Heart right ventricle (tissue), 16 donors: ENCODE results near the gene SCGB3A2. TPM values are rescaled to one million over a fixed set of nuclear protein-coding genes. Genes with fewer than 3 reads are reported as not detected.

Experiments
- ATAC-seq, 8 donors: fragments of 200-7000 bp; cut with Tn5 transposase; one replicate each; pipeline ENCODE4 v1.9.1; 2020; ENCODE audit warnings: mild to moderate bottlenecking in 8 of 8, moderate library complexity in 8 of 8, moderate number of reproducible peaks in 1 of 8
- DNase-seq, 2 donors: peaks; one replicate each; pipeline ENCODE4 v3.0.0-alpha.2; 2020
- H3K27ac ChIP-seq, 10 donors: fragments of 200-600 bp; sonication (generic) in 2 of 10; one replicate each; pipeline versions ENCODE4 v1.5.0 to v1.8.0; 2020 to 2022; ENCODE audit warnings: mild to moderate bottlenecking in 3 of 10
- H3K27me3 ChIP-seq, 7 donors: fragments of 200-600 bp; one replicate each; pipeline ENCODE4 v1.8.0; 2021 to 2022; ENCODE audit warnings: mild to moderate bottlenecking in 2 of 7
- H3K36me3 ChIP-seq, 9 donors: fragments of 200-600 bp; sonication (generic) in 1 of 9; one replicate each; pipeline versions ENCODE4 v1.5.0 to v1.8.0; 2020 to 2022; ENCODE audit warnings: mild to moderate bottlenecking in 2 of 9
- H3K4me1 ChIP-seq, 9 donors: fragments of 200-600 bp; sonication (generic) in 1 of 9; one replicate each; pipeline versions ENCODE4 v1.5.0 to v1.8.0; 2020 to 2022; ENCODE audit warnings: mild to moderate bottlenecking in 4 of 9
- H3K4me3 ChIP-seq, 10 donors: fragments of 200-600 bp; sonication (generic) in 2 of 10; one replicate each; pipeline versions ENCODE4 v1.5.0 to v1.8.0; 2020 to 2022; ENCODE audit warnings: mild to moderate bottlenecking in 7 of 10, moderate library complexity in 2 of 10
- H3K9me3 ChIP-seq, 11 donors: fragments of 200-600 bp in 10 of 11; sonication (generic) in 2 of 11; one replicate each; pipeline versions ENCODE4 v1.5.0 to v1.8.0; 2013 to 2022; ENCODE audit warnings: mild to moderate bottlenecking in 2 of 11, control low read depth in 1 of 11, moderate library complexity in 1 of 11
- CTCF ChIP-seq, 9 donors: fragments of 200-600 bp; sonication (generic) in 2 of 9; IDR thresholded peaks; one replicate each; pipeline versions ENCODE4 v1.5.0 to v1.8.0; 2021 to 2022; ENCODE audit warnings: antibody characterized with exemption in 9 of 9, mild to moderate bottlenecking in 5 of 9, moderate library complexity in 1 of 9
- WGBS, 2 donors: extraction: QIAGEN DNeasy Blood & Tissue Kit; methylation state at CpG; one replicate each; pipeline ENCODE4 v1.1.7; 2013; ENCODE audit warnings: inconsistent platforms in 1 of 2; 5-methylcytosine and 5-hydroxymethylcytosine counted together
- intact Hi-C, 10 donors: fragments of 100-400 bp; cut with DNase I; formaldehyde crosslinking; loops; one replicate each; pipeline versions ENCODE4 v1.11.1 to v1.14.2; 2022
- long read RNA-seq, 3 donors: library from polyadenylated mRNA; unstranded; transcript quantifications; one replicate each; pipeline ENCODE4 v2.0.0, GENCODE V29; 2020 to 2021
- polyA plus RNA-seq, 2 donors: library from polyadenylated mRNA; stranded (reverse); fragments of 200-250 nt; gene quantifications; one replicate each; pipeline ENCODE4 v1.2.3, GENCODE V29; 2013
- total RNA-seq, 10 donors: library from RNA; stranded (reverse); fragmentation: NEBNext Ultra II Directional in 3 of 10; extraction: Animal tissue kit (Norgen Biotek cat#: 25700) in 3 of 10; gene quantifications; one replicate each; pipeline versions ENCODE4 v1.2.1 to v1.2.4, GENCODE V29; 2021 to 2023
- donor health status: Arrhythmogenic right ventricular cardiomyopathy.
- donor health status: ischemic (EF 13 %, LVEDD 7.1; RV severe dilation, severe dysfunction).
- donor health status: healthy with polysubstance abuse.
- donor health status: DM: no; HTN: yes; CAD: no.
- donor health status: DM: no; HTN: no; CAD: no.
- donor health status: ischemic (EF 25% LVEDD 6.9; RV normal size, moderate dysfunction).
- donor health status: ischemic (EF 25% LVEDD 5.7; RV mildly dilated, moderate dysfunction).
- donor health status: healthy.
- donor health status: DM: yes; HTN: yes; CAD: no.
- donor health status: Ischemic cardiomyopathy.
- donor health status: ischemic (EF 35%, LVEDD 5.7; RV mildly dilated, moderate dysfunction).
- donor health status: nonischemic (EF 11% LVEDD 7.7; RV severe dilation, severe dysfunction).
- donor health status: DM: yes; HTN: yes; CAD: no.
- donor health status: PGD.
- donor health status: ischemic (EF 29% LVEDD 5.4; RV normal size, mild dysfunction).
- donor health status: nonischemic (EF 23%, LVEDD 6.1; RV moderate dilation, normal function).

SCGB3A2 gene
- total RNA-seq = not detected
- polyA plus RNA-seq = under 1 TPM in 1 of 2 donors, not detected in 1; 0.17 TPM
- long read RNA-seq, donor 1 = 0 reads
- long read RNA-seq, donor 2 = 0 reads
- long read RNA-seq, donor 3 = 0 reads

GRCh38 chr5:147878066-147878759, at the start of gene SCGB3A2:
Gene SCGB3A2, plus strand, starts transcription at chr5:147878711. Its CDS starts 93 bp downstream, at chr5:147878804.
- Histone ChIP-seq H3K4me1 (peaks cover 0 to 10% (median 2%) of the 10 kb centered on the region in 9 donors), H3K4me3 (no peak within 1 kb of the TSS), H3K27ac (no peak within 1 kb of the TSS), H3K27me3 (peaks cover 0 to 3% (median 0%) of the 10 kb centered on the region in 7 donors), H3K9me3 (no peaks in the 10 kb centered on the region), H3K36me3 (no peaks in the 10 kb centered on the region)
- no peak for DNase-seq
- 61 to 64% methylated on average over 2 of the region's 2 CpGs for WGBS, 2 donors
- intact Hi-C loops = no loop called here
- no peak for TF ChIP-seq CTCF (IDR thresholded peaks at IDR 0.05)
- no peak for ATAC-seq

- no peaks in the 10 kb centered on the region for H3K4me1 ChIP-seq
- no peak overlapping the region for H3K27ac ChIP-seq
- ATAC-seq (no peak), DNase-seq (no peak)
- H3K36me3 ChIP-seq = no peaks in the 10 kb centered on the region
- no peaks in the 10 kb centered on the region for H3K9me3 ChIP-seq
- peaks cover 0 to 14% (median 3%) of the 10 kb centered on the region in 7 donors for H3K27me3 ChIP-seq
- intact Hi-C loops = no loop called here
- H3K4me3 ChIP-seq = no peak overlapping the region
- TF ChIP-seq CTCF (IDR thresholded peaks at IDR 0.05) = no peak
These were observed 48.5 kb upstream of the SCGB3A2 start for GRCh38 chr5:147830035-147830434.

GRCh38 chr5:147831465-147831864, 47.0 kb upstream of the SCGB3A2 start, which contains the start of gene SPINK1:
Gene SPINK1, minus strand, starts transcription at chr5:147831671. Its CDS starts 94 bp downstream, at chr5:147831577.
- DNase-seq (no peak), ATAC-seq (no peak)
- intact Hi-C loops = no loop called here
- no peaks in the 10 kb centered on the region for H3K9me3 ChIP-seq
- no peak within 1 kb of the TSS for H3K27ac ChIP-seq
- no peaks in the 10 kb centered on the region for H3K36me3 ChIP-seq
- no peak for TF ChIP-seq CTCF (IDR thresholded peaks at IDR 0.05)
- 89 to 96% methylated on average over 3 of the region's 3 CpGs for WGBS, 2 donors
- no peak within 1 kb of the TSS for H3K4me3 ChIP-seq
- no peaks in the 10 kb centered on the region for H3K4me1 ChIP-seq
- H3K27me3 ChIP-seq = peaks cover 0 to 14% (median 3%) of the 10 kb centered on the region in 7 donors

GRCh38 chr5:147832541-147832940, 46.0 kb upstream of the SCGB3A2 start:
- intact Hi-C loops = no loop called here
- no peak for TF ChIP-seq CTCF (IDR thresholded peaks at IDR 0.05)
- Histone ChIP-seq H3K36me3 (no peaks in the 10 kb centered on the region), H3K27ac (no peak overlapping the region), H3K9me3 (no peaks in the 10 kb centered on the region), H3K4me1 (no peaks in the 10 kb centered on the region), H3K27me3 (peaks cover 0 to 10% (median 0%) of the 10 kb centered on the region in 7 donors), H3K4me3 (no peak overlapping the region)
- DNase-seq = no peak
- no peak for ATAC-seq
- 90 to 95% methylated on average over 1 of the region's 1 CpG for WGBS, 2 donors
